GM21390 (cell line): ENCODE results near the gene MACROD1.

Source experiments
- ATAC-seq: cut with Tn5 transposase; IDR thresholded peaks from one replicate; pipeline ENCODE4 v1.9.1; 2021; ENCODE audit not compliant: unreplicated experiment

Gene MACROD1

DNA sequence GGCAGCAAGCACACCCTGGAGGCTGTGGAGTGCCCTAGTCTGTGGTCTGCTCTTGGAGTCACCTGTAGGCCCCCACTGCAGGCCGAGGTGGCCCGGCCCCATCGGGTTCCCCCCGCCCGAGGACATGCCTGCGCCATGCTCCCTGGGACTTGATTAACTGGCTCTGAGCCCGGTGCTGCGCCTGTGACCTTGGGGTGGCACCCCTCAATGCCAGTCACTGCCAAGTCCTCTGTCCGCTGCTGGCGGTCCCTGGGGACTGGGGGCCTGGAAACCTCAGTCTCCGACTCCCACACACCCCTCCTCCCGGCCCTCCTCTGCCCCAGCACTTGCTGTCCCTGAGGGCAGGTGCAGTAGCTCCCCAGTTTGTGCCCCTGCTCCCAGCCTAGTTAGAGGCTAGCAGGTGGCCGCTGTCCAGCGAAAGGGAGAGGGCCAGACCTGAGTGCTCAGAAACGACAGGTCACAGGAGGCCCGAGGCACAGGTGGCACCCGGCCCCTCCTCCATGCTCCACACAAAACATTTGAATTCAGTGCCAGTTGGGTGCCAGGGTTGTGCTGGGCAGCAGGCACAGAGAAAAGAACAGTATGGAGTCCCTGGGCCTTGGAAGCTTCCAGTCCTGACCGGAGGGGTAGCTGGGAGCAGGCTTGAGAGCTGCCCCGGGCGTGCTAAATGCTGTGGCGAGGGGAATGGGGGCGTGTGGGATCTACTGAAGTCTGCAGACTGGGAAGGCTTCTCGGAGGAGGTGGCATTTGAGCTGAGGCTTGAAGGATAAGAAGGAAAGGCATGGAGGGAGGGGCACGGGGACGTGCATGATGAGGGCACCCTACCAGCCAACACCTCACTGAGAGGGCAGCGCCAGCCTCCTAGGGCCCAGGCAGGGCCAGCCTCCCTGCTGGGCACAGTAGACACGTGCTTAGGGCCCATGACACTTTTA lies 146.5 kb downstream of the MACROD1 start:
- no peak for ATAC-seq

- ATAC-seq, result no peak
These were observed 147.6 kb downstream of the MACROD1 start for GRCh38 chr11:64018310-64018709.

DNA sequence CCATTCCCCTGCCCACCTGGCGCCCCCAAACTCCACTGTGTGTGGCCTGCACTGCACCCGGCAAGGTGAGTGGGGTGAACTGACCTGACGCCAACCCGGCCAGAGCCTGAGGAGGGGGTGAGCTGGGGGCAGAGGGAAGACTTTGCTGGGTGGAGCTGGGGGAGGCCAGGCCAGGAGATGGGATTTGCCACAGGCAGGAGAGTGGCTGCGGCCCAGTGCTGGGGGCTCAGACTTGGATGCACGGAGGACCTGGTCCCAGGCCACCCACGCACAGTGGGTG lies 148.0 kb downstream of the MACROD1 start:
- ATAC-seq, result no peak

DNA sequence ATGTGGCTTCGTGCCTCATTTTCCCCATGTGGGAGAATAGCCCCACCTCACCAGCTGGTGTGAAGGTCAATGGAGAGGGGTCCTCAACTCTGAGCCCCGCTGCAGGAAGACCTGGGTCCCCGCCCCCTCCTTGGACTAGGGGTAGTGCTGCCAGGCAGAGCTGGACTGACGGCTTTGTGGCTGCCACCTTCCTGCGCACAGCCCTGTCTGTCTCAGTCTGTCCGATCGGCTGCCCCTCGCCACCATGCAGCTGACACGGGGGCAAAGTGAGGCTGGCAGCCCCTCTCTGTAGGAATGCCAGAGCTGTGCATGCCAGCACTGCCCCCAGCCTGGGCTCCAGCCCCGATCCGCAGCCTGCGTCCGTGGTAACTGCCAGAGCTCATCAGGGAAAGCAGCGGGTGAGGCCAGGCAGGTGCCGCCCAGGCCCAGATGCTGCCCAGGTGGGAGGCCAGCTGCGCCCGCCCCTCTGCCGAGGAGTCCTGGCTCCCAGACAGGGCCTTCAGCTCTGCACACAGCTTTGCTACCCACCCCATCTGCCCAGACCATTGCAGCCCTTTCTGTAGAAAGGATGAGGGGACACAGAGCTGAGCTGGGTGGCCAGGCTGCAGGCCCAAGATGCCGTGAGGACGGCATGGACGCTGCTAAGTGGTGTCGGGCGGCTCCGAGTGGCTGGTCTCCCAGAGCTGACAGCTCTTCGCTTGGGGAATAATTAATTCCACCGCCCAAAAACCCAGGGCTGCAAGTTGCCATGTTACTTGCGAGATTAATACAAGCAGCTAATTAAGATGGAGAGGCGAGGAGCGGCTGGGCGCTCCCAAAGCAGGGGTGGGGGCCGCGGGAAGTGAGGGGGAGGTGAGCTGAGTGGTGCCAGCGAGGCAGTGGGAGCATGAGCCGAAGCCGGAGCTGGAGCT lies 149.7 kb downstream of the MACROD1 start:
- no peak for ATAC-seq

GRCh38 chr11:64015510-64015909 lies 150.4 kb downstream of the MACROD1 start:
- ATAC-seq, result no peak

DNA sequence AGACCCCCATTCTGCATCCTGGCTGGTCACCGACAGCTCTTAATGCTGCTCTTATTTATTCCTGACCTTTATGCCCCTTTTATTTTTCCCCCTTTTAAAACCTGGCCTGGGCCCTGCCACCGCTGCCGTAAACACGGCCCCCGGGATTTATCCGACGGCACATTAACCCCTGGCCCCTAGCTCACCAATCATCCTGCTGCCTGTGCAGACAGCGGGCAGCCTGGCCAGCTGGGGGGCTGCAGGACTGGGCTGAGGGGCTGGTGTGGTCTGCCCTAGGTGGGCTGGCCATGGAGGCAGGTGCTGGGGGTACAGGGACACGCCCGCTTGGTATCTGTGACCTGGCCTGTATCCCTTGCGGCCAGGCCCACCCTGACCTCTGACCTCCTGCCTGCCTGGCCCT lies 151.6 kb downstream of the MACROD1 start:
- ATAC-seq, result no peak

GRCh38 chr11:64013141-64013896 lies 152.6 kb downstream of the MACROD1 start:
- ATAC-seq, result no peak

GRCh38 chr11:64011371-64011770 lies 154.5 kb downstream of the MACROD1 start:
- no peak for ATAC-seq

DNA sequence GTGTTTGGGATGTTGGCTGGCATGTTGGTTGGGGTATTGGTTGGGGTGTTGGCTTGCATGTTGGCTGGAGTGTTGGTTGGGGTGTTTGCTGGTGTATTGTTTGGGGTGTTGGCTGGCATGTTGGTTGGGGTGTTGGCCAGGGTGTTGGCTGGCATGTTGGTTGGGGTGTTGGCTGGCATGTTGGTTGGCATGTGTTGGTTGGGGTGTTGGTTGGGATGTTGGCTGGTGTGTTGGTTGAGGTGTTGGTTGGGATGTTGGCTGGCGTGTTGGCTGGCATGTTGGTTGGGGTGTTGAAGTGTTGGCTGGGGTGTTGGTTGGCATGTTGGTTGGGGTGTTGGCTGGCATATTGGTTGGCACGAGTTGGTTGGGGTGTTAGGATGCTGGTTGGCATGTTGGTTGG lies 155.1 kb downstream of the MACROD1 start:
- no peak for ATAC-seq

DNA sequence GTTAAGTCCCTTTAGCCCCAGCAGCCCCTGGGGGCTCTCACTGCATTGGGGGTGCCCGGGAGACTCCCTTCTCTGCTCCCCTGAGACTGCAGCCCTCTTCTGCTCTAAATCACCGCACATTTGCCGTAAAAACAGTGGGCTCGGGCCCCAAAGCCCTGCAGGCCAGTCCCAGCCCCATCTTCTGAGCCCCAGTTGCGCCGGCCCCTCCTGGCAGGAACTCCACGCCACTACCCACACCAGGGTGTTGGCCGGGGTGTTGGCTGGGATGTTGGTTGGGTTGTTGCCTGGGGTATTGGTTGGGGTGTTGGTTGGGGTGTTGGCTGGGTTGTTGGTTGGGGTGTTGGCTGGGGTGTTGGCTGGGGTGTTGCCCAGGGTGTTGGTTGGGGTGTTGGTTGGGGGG lies 156.2 kb downstream of the MACROD1 start:
- ATAC-seq, result no peak

- ATAC-seq, result no peak
These were observed 156.8 kb downstream of the MACROD1 start for GRCh38 chr11:64008914-64009633.

DNA sequence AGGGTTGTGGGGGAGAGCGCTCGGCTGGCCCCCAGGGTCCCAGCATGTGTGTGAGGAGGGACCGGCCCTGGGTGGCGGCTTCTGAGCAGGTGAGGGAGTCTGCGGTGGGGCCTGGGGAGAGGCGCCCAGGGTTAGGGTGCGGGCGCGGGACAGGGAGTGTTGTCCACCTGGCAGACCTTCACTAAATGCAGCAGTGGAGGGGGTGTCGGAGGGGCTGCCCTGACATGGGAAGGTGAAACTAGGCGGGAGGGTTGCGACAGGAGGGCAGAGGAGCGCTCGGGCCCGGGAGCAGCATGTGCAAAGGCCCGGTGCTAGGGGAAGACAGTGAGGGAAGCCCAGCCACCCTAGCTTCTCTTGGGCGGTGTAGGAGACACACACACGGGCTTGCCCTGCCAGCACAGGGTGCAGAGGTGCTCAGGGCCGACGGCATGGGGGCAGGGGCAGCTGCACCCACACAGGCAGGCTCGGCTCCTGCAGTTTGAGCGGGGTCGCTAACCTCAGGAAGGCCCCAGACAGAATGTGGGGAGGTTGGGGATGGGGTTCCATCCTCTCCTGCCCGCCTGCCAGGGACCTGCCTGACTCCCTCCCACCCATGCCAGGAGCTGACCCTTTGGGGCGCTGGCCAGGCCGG lies 157.5 kb downstream of the MACROD1 start:
- ATAC-seq, result no peak

GRCh38 chr11:64007629-64008282 lies 158.2 kb downstream of the MACROD1 start:
- ATAC-seq, result no peak

GRCh38 chr11:64007160-64007628 lies 158.7 kb downstream of the MACROD1 start:
- no peak for ATAC-seq

DNA sequence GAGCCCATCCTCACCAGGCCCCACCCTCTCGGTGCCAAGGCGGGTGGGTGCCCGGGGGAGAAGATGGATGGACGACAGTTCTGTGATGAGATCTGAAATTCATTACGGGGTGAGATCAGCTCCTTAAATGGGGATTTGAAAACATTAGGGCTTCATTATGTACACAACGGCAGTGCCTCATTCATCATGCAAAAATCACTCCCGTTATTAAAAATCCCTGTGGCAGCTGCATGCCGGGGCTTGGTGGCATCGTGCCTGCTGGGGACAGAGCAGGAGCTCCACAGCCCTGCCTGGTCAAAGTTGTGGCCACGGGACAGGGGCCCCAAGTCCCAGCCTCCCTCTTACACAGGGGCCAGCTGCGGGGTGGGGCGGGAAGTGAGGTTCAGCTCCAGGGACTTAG lies 159.5 kb downstream of the MACROD1 start:
- ATAC-seq, result no peak

GRCh38 chr11:64005691-64006090 lies 160.2 kb downstream of the MACROD1 start:
- ATAC-seq, result no peak

GRCh38 chr11:64004590-64004984 lies 161.3 kb downstream of the MACROD1 start:
- no peak for ATAC-seq

- ATAC-seq, result no peak
These were observed 161.9 kb downstream of the MACROD1 start for GRCh38 chr11:64003807-64004589.
